Liver (tissue), 3 donors: ENCODE results near the gene CDH13.

Experiments
- EGR1 ChIP-seq, 2 donors: IDR thresholded peaks; 2 replicates each; pipeline ENCODE4 v1.6.1; 2016 to 2018; ENCODE audit warnings: antibody characterized with exemption in 2 of 2, low read depth in 2 of 2
- FOXA1 ChIP-seq: IDR thresholded peaks from 2 replicates; pipeline ENCODE4 v1.6.1; 2016; ENCODE audit warnings: antibody characterized with exemption
- GABPA ChIP-seq, 2 donors: IDR thresholded peaks in 1 of 2; conservative IDR thresholded peaks in 1 of 2; 2 replicates each; pipeline ENCODE4 v1.6.1; 2016; ENCODE audit warnings: antibody characterized with exemption in 2 of 2, mild to moderate bottlenecking in 1 of 2, moderate library complexity in 1 of 2
- JUND ChIP-seq, 2 donors: IDR thresholded peaks; 2 replicates each; pipeline ENCODE4 v1.6.1; 2016; ENCODE audit warnings: antibody characterized with exemption in 2 of 2
- RAD21 ChIP-seq, 2 donors: IDR thresholded peaks; 2 replicates each; pipeline ENCODE4 v1.6.1; 2016; ENCODE audit warnings: antibody characterized with exemption in 2 of 2, mild to moderate bottlenecking in 2 of 2
- RXRA ChIP-seq, 2 donors: IDR thresholded peaks; 2 replicates each; pipeline ENCODE4 v1.6.1; 2017 to 2018; ENCODE audit warnings: antibody characterized with exemption in 2 of 2, mild to moderate bottlenecking in 1 of 2
- SP1 ChIP-seq: IDR thresholded peaks from 2 replicates; pipeline ENCODE4 v1.6.1; 2018; ENCODE audit warnings: antibody characterized with exemption, mild to moderate bottlenecking
- TAF1 ChIP-seq: conservative IDR thresholded peaks from 2 replicates; pipeline ENCODE4 v1.6.1; 2016; ENCODE audit warnings: antibody characterized with exemption, mild to moderate bottlenecking
- TF ChIP-seq, protein P1 (sequence below): fragments of 150-350 bp; IDR thresholded peaks from 2 replicates; pipeline ENCODE4 v1.5.1; 2017; ENCODE audit warnings: improper control_type of control experiment, low read depth, low read length; ENCODE audit not compliant: missing input control
- TF ChIP-seq, protein P2 (sequence below): IDR thresholded peaks from 2 replicates; pipeline ENCODE4 v1.6.1; 2016; ENCODE audit warnings: antibody characterized with exemption
- TF ChIP-seq, protein P3 (sequence below): IDR thresholded peaks from 2 replicates; pipeline ENCODE4 v1.6.1; 2016; ENCODE audit warnings: antibody characterized with exemption
- TF ChIP-seq, protein P4 (sequence below): IDR thresholded peaks from 2 replicates; pipeline ENCODE4 v1.6.1; 2016; ENCODE audit warnings: antibody characterized with exemption, mild to moderate bottlenecking
- TF ChIP-seq, protein P5 (sequence below): IDR thresholded peaks from 2 replicates; pipeline ENCODE4 v1.6.1; 2016; ENCODE audit warnings: antibody characterized with exemption
- donor health status: healthy.
- donor health status: healthy.

DNA sequence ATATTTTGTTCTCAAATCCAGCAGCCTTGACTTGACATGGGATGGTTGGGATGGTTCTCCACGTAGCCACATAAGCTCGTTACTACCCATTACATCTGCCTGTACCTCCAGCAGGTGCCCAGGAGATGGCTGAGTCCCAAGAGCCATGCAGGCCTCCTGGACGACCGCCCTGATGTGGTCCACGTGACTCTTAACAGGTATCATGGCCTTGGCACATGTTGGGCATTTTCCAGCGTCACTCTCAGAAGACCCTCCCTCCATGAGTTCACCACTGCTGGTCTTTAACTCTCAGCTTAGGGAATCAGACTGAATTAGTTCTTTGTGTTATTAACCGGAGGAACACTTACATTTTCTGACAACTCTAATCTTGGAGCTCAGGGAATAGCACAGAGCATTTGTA lies 161.5 kb downstream of the CDH13 start:
- no peak for TF ChIP-seq RAD21 (IDR thresholded peaks at IDR 0.05)
- TF ChIP-seq, protein P1, sequence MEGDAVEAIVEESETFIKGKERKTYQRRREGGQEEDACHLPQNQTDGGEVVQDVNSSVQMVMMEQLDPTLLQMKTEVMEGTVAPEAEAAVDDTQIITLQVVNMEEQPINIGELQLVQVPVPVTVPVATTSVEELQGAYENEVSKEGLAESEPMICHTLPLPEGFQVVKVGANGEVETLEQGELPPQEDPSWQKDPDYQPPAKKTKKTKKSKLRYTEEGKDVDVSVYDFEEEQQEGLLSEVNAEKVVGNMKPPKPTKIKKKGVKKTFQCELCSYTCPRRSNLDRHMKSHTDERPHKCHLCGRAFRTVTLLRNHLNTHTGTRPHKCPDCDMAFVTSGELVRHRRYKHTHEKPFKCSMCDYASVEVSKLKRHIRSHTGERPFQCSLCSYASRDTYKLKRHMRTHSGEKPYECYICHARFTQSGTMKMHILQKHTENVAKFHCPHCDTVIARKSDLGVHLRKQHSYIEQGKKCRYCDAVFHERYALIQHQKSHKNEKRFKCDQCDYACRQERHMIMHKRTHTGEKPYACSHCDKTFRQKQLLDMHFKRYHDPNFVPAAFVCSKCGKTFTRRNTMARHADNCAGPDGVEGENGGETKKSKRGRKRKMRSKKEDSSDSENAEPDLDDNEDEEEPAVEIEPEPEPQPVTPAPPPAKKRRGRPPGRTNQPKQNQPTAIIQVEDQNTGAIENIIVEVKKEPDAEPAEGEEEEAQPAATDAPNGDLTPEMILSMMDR, result no peak
- TF ChIP-seq RXRA (IDR thresholded peaks at IDR 0.05), result no peak
- TF ChIP-seq, protein P2, sequence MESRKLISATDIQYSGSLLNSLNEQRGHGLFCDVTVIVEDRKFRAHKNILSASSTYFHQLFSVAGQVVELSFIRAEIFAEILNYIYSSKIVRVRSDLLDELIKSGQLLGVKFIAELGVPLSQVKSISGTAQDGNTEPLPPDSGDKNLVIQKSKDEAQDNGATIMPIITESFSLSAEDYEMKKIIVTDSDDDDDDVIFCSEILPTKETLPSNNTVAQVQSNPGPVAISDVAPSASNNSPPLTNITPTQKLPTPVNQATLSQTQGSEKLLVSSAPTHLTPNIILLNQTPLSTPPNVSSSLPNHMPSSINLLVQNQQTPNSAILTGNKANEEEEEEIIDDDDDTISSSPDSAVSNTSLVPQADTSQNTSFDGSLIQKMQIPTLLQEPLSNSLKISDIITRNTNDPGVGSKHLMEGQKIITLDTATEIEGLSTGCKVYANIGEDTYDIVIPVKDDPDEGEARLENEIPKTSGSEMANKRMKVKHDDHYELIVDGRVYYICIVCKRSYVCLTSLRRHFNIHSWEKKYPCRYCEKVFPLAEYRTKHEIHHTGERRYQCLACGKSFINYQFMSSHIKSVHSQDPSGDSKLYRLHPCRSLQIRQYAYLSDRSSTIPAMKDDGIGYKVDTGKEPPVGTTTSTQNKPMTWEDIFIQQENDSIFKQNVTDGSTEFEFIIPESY, result no peak
- TF ChIP-seq GABPA (IDR thresholded peaks at IDR 0.05 in 1 of 2, conservative IDR thresholded peaks at IDR 0.05 in 1 of 2), result no peak
- TF ChIP-seq, protein P3, sequence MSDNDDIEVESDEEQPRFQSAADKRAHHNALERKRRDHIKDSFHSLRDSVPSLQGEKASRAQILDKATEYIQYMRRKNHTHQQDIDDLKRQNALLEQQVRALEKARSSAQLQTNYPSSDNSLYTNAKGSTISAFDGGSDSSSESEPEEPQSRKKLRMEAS, result no peak
- no peak for TF ChIP-seq TAF1
- TF ChIP-seq SP1, result no peak
- TF ChIP-seq, protein P4, sequence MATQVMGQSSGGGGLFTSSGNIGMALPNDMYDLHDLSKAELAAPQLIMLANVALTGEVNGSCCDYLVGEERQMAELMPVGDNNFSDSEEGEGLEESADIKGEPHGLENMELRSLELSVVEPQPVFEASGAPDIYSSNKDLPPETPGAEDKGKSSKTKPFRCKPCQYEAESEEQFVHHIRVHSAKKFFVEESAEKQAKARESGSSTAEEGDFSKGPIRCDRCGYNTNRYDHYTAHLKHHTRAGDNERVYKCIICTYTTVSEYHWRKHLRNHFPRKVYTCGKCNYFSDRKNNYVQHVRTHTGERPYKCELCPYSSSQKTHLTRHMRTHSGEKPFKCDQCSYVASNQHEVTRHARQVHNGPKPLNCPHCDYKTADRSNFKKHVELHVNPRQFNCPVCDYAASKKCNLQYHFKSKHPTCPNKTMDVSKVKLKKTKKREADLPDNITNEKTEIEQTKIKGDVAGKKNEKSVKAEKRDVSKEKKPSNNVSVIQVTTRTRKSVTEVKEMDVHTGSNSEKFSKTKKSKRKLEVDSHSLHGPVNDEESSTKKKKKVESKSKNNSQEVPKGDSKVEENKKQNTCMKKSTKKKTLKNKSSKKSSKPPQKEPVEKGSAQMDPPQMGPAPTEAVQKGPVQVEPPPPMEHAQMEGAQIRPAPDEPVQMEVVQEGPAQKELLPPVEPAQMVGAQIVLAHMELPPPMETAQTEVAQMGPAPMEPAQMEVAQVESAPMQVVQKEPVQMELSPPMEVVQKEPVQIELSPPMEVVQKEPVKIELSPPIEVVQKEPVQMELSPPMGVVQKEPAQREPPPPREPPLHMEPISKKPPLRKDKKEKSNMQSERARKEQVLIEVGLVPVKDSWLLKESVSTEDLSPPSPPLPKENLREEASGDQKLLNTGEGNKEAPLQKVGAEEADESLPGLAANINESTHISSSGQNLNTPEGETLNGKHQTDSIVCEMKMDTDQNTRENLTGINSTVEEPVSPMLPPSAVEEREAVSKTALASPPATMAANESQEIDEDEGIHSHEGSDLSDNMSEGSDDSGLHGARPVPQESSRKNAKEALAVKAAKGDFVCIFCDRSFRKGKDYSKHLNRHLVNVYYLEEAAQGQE, result no peak
- TF ChIP-seq JUND (IDR thresholded peaks at IDR 0.05), result no peak
- TF ChIP-seq EGR1 (IDR thresholded peaks at IDR 0.05; ENCODE audit: low read depth in 2 of 2), result no peak
- no peak for TF ChIP-seq FOXA1
- TF ChIP-seq, protein P5, sequence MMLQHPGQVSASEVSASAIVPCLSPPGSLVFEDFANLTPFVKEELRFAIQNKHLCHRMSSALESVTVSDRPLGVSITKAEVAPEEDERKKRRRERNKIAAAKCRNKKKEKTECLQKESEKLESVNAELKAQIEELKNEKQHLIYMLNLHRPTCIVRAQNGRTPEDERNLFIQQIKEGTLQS, result no peak
